K562 (cell line): ENCODE data around the gene HLA-DRB1. TPM values are rescaled to one million over a fixed set of nuclear protein-coding genes. Genes with fewer than 3 reads are reported as not detected.

Experiments
- ATAC-seq: fragments of 200-7000 bp; cut with Tn5 transposase; 3 replicates; pipeline ENCODE4 v1.9.1; 2020; ENCODE audit warnings: moderate library complexity
- BruUV-seq: library from RNA; stranded (reverse); fragments of 400-500 nt; replicated peaks from 2 replicates; lab custom pipeline; 2021; lab: Mats Ljungman, UMichigan
- CTCF ChIA-PET: fragments of 300-600 bp; formaldehyde crosslinking; extraction: SDS; loops from one replicate; lab custom pipeline; 2021; ENCODE audit warnings: low intra/inter-chr PET ratio; lab: Yijun Ruan, JAX
- POLR2A ChIA-PET: fragments of 300-600, 350-650 bp; sonication (Branson Sonifier 250); formaldehyde crosslinking; extraction: SDS; loops from one replicate; lab custom pipeline; 2021; ENCODE audit warnings: antibody characterized with exemption, inconsistent platforms; lab: Yijun Ruan, JAX
- DNase-seq, 4 experiments: peaks; one replicate each; pipeline versions ENCODE4 v3.0.0 to v3.0.0-alpha.2; 2011 to 2018; ENCODE audit warnings: low spot score in 3 of 4, mixed read lengths in 3 of 4; ENCODE audit errors: extremely low read depth in 1 of 4
- FAIRE-seq: peaks from 2 replicates; lab custom pipeline; 2011; peaks lifted over from hg19 to GRCh38; lab: Jason Lieb, UNC
- H2AFZ ChIP-seq: 2 replicates; pipeline ENCODE4 v1.6.0; 2011; ENCODE audit warnings: low read depth, low read length, control low read depth, inconsistent platforms
- H3K27ac ChIP-seq: fragments of 200-600 bp; 3 replicates; pipeline ENCODE4 v1.8.0; 2011; ENCODE audit warnings: low read depth, mild to moderate bottlenecking, control low read depth, inconsistent platforms, low read length, moderate library complexity, mixed read lengths; ENCODE audit errors: extremely low read depth
- H3K27me3 ChIP-seq, 2 experiments: fragments of 300-600 bp in 1 of 2; 2 replicates in 1 of 2; 3 replicates in 1 of 2; pipeline versions ENCODE4 v1.6.0 to v1.8.0; 2011; ENCODE audit warnings: inconsistent platforms in 2 of 2, low read length in 2 of 2, mild to moderate bottlenecking in 1 of 2, mixed read lengths in 1 of 2, moderate library complexity in 1 of 2; ENCODE audit not compliant: control insufficient read depth in 2 of 2, insufficient read depth in 2 of 2
- H3K36me3 ChIP-seq: fragments of 300-600 bp; 3 replicates; pipeline ENCODE4 v1.8.0; 2011; ENCODE audit warnings: mild to moderate bottlenecking, low read length, inconsistent platforms; ENCODE audit not compliant: control insufficient read depth, insufficient read depth
- H3K4me1 ChIP-seq, 2 experiments: fragments of 200-600 bp in 1 of 2; replicated peaks in 1 of 2; 2 replicates in 1 of 2; 3 replicates in 1 of 2; pipeline versions ENCODE4 v1.5.1 to v1.8.0; 2011; ENCODE audit warnings: inconsistent platforms in 2 of 2, low read length in 2 of 2, mild to moderate bottlenecking in 1 of 2, mixed read lengths in 1 of 2, moderate library complexity in 1 of 2; ENCODE audit not compliant: control insufficient read depth in 2 of 2, insufficient read depth in 2 of 2
- H3K4me2 ChIP-seq: 2 replicates; pipeline ENCODE4 v1.6.1; 2011; ENCODE audit warnings: low read length, control low read depth, inconsistent platforms, mixed read lengths; ENCODE audit not compliant: insufficient read depth
- H3K4me3 ChIP-seq: fragments of 200-600 bp; sonication (generic), shearing (Covaris generic); 2 replicates; pipeline ENCODE4 v1.5.1; 2016; ENCODE audit warnings: control low read depth, inconsistent platforms
- H3K79me2 ChIP-seq: fragments of 200-600 bp; 3 replicates; pipeline ENCODE4 v1.8.0; 2011; ENCODE audit warnings: low read length, inconsistent platforms; ENCODE audit not compliant: control insufficient read depth, insufficient read depth
- H3K9ac ChIP-seq, 2 experiments: 2 replicates each; pipeline versions ENCODE4 v1.6.0 to v1.6.1; 2011; ENCODE audit warnings: low read depth in 2 of 2, low read length in 2 of 2, control low read depth in 1 of 2, inconsistent platforms in 1 of 2, mild to moderate bottlenecking in 1 of 2, mixed read lengths in 1 of 2; ENCODE audit not compliant: insufficient read depth in 1 of 2
- H3K9me1 ChIP-seq: one replicate; pipeline ENCODE4 v1.6.0; 2011; ENCODE audit warnings: inconsistent platforms, mild to moderate bottlenecking, low read length, moderate library complexity; ENCODE audit not compliant: control insufficient read depth, insufficient read depth
- H3K9me3 ChIP-seq: replicated peaks from 2 replicates; pipeline ENCODE4 v1.5.1; 2011; ENCODE audit warnings: low read depth, low read length, inconsistent platforms; ENCODE audit not compliant: control insufficient read depth, insufficient read depth
- H4K20me1 ChIP-seq: replicated peaks from 2 replicates; pipeline ENCODE4 v1.6.1; 2011; ENCODE audit warnings: low read length, inconsistent platforms, mixed read lengths; ENCODE audit not compliant: control insufficient read depth, insufficient read depth
- CBX2 ChIP-seq: fragments of 200-600 bp; sonication (generic); IDR thresholded peaks from one replicate; pipeline ENCODE4 v1.6.1; 2012; ENCODE audit warnings: mild to moderate bottlenecking, low read length, inconsistent platforms; ENCODE audit not compliant: insufficient read depth, poor library complexity, severe bottlenecking
- GATA2 ChIP-seq: sonication (generic); formaldehyde crosslinking; IDR thresholded peaks from 2 replicates; pipeline ENCODE4 v1.4.0; 2020; ENCODE audit warnings: mild to moderate bottlenecking, missing genetic modification reagents
- GMEB1 ChIP-seq: fragments of 250-450 bp; sonication (Bioruptor Pico); IDR thresholded peaks from 2 replicates; pipeline ENCODE4 v1.4.0; 2020; ENCODE audit warnings: mild to moderate bottlenecking
- HCFC1 ChIP-seq: IDR thresholded peaks from 2 replicates; pipeline ENCODE4 v1.6.1; 2012; ENCODE audit warnings: low read depth, low read length, improper control_type of control experiment
- MAFG ChIP-seq: fragments of 450-650 bp; conservative IDR thresholded peaks from 2 replicates; pipeline ENCODE4 v1.6.1; 2016; ENCODE audit warnings: missing genetic modification characterization, missing compliant biosample characterization
- MCM2 ChIP-seq: fragments of 450-650 bp; IDR thresholded peaks from 2 replicates; pipeline ENCODE4 v1.6.1; 2017; ENCODE audit warnings: low read depth, mild to moderate bottlenecking
- NR0B1 ChIP-seq: fragments of 450-650 bp; IDR thresholded peaks from one replicate; pipeline ENCODE4 v1.6.1; 2018; ENCODE audit warnings: mild to moderate bottlenecking, moderate library complexity; ENCODE audit not compliant: partially characterized antibody
- NR1H2 ChIP-seq: sonication (generic); formaldehyde crosslinking; IDR thresholded peaks from 2 replicates; pipeline ENCODE4 v1.4.0; 2020; ENCODE audit warnings: mild to moderate bottlenecking, missing genetic modification reagents
- PHF8 ChIP-seq: fragments of 200-600 bp; sonication (generic); IDR thresholded peaks from 2 replicates; pipeline ENCODE4 v1.6.1; 2012; ENCODE audit warnings: mixed run types, mild to moderate bottlenecking, inconsistent platforms, low read length, moderate library complexity, borderline replicate concordance
- PRMT5 ChIP-seq: sonication (generic); formaldehyde crosslinking; IDR thresholded peaks from 2 replicates; pipeline ENCODE4 v1.5.0; 2020; ENCODE audit warnings: missing genetic modification reagents
- SMAD3 ChIP-seq: fragments of 450-650 bp; formaldehyde crosslinking; conservative IDR thresholded peaks from 2 replicates; pipeline ENCODE4 v1.4.0; 2020; ENCODE audit warnings: mild to moderate bottlenecking
- ZBTB26 ChIP-seq: fragments of 450-650 bp; formaldehyde crosslinking; IDR thresholded peaks from 2 replicates; pipeline ENCODE4 v1.4.0; 2022; ENCODE audit warnings: missing genetic modification characterization
- ZFP30 ChIP-seq: fragments of 250-450 bp; sonication (Bioruptor Pico); IDR thresholded peaks from 2 replicates; pipeline ENCODE4 v1.8.0; 2022; ENCODE audit warnings: moderate library complexity, mild to moderate bottlenecking, inconsistent platforms, borderline replicate concordance
- ZNF165 ChIP-seq: fragments of 250-450 bp; sonication (Bioruptor Pico); IDR thresholded peaks from 2 replicates; pipeline ENCODE4 v1.4.0; 2020; ENCODE audit warnings: borderline replicate concordance
- WGBS: fragments of 100-300 bp; shearing (Covaris generic); methylation state at CpG from one replicate; pipeline ENCODE4 v1.1.6; 2016; ENCODE audit warnings: low coverage, mixed read lengths; ENCODE audit not compliant: insufficient coverage; ENCODE audit errors: missing lambda C conversion rate; 5-methylcytosine and 5-hydroxymethylcytosine counted together
- in situ Hi-C: fragments of 300-500 bp; cut with MboI; formaldehyde crosslinking; loops from 4 replicates; pipeline ENCODE4 v1.15.0; 2018; ENCODE audit warnings: inconsistent platforms, mixed read lengths
- intact Hi-C: fragments of 100-400 bp; cut with micrococcal nuclease; formaldehyde crosslinking; loops from 2 replicates; pipeline ENCODE4 v1.14.2; 2022
- polyA plus RNA-seq, 8 experiments: library from polyadenylated mRNA; depleted of rRNA in 4 of 8; stranded (reverse) in 5 of 8; unstranded in 3 of 8; fragments of >200 nt; fragmentation: Nextera tagmentation in 2 of 8; fragmentation: Illumina TruSeq in 1 of 8; extraction: Ambion mirVana in 2 of 8; extraction: Trizol in 1 of 8; gene quantifications; 2 replicates each; pipeline versions ENCODE4 v1.2.1 to v1.2.3, GENCODE V29; 2011 to 2014; ENCODE audit warnings: inconsistent platforms in 1 of 8, missing spikeins in 1 of 8
- total RNA-seq, 7 experiments: library from RNA; depleted of rRNA in 6 of 7; stranded (reverse); fragments of >200 nt in 6 of 7; fragmentation: Illumina TruSeq in 2 of 7; extraction: Trizol in 2 of 7; gene quantifications; 2 replicates each; pipeline versions ENCODE4 v1.2.1 to v1.2.3, GENCODE V29; 2011 to 2021; ENCODE audit warnings: low replicate concordance in 1 of 7
- TF ChIP-seq, protein P1 (sequence below): sonication (generic); formaldehyde crosslinking; IDR thresholded peaks from 2 replicates; pipeline ENCODE4 v1.8.0; 2022; ENCODE audit warnings: mild to moderate bottlenecking, low read depth, missing genetic modification reagents

HLA-DRB1 gene
- total and polyA plus RNA-seq, 9 of the 15 experiments (the other 6 are each of a cell fraction or from before 2014, with no cell fraction given), result 0.06 to 0.78 (median 0.06) TPM; not detected in 6

GRCh38 chr6:32637883-32638282 is 48.2 kb upstream of the HLA-DRB1 start (continued):
- no peak for TF ChIP-seq CBX2
- TF ChIP-seq NR0B1, result no peak
- TF ChIP-seq HCFC1, result no peak

DNA sequence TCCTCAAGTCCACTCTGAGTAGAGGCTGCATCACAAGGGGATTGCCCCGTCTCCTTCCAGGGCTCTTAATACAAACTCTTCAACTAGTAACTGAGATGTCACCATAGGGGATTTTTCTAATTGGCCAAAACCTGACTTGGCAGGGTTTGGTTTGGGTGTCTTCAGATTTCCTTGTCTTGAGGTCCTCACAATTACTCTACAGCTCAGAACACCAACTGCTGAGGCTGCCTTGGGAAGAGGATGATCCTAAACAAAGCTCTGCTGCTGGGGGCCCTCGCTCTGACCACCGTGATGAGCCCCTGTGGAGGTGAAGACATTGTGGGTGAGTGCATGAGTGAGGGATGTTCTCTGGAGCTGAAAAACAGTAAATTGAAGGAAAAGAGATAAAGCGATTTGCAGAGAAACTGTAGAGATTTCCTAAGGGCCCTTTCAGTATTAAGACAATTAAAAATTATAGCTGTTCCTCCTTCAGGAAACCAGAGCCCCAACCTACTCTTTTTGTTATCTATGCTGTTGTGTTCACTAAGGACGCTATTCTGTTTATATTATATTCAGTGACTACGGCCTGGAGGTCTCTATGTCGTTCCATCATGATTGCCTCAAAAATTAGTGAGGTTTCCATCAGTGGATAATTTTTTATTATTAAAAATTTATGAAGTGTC is 47.7 kb upstream of the HLA-DRB1 start, which contains the start of gene HLA-DQA1:
Gene HLA-DQA1, plus strand, starts transcription at position 188 of the 662 bp plus-strand sequence. Its CDS starts 53 bp downstream, at position 241.
- Histone ChIP-seq H3K79me2 (no peaks in the 10 kb centered on the region), H3K9ac (no peak within 1 kb of the TSS), H3K9me1 (no peaks in the 10 kb centered on the region), H3K9me3 (no peaks in the 10 kb centered on the region), H3K4me1 (no peaks in the 10 kb centered on the region), H4K20me1 (no peaks in the 10 kb centered on the region), H2AFZ (no peak within 1 kb of the TSS), H3K36me3 (no peaks in the 10 kb centered on the region), H3K4me3 (no peak within 1 kb of the TSS), H3K27ac (no peak within 1 kb of the TSS), H3K27me3 (no peaks in the 10 kb centered on the region), H3K4me2 (no peak within 1 kb of the TSS)
- no TSS peak for BruUV-seq
- CTCF ChIA-PET, result no interaction called here
- DNase-seq (no peak), FAIRE-seq (no peak), ATAC-seq (no peak)
- POLR2A ChIA-PET, result no interaction called here
- in situ Hi-C loops (loop anchor here (5.0 kb wide), 1 partner anchor 105 kb away; the partner anchor contains the start of gene HLA-DQA2), intact Hi-C loops (no loop called here)
- WGBS, result 0% methylated on average over 7 of the region's 7 CpGs
- TF ChIP-seq, protein P1, sequence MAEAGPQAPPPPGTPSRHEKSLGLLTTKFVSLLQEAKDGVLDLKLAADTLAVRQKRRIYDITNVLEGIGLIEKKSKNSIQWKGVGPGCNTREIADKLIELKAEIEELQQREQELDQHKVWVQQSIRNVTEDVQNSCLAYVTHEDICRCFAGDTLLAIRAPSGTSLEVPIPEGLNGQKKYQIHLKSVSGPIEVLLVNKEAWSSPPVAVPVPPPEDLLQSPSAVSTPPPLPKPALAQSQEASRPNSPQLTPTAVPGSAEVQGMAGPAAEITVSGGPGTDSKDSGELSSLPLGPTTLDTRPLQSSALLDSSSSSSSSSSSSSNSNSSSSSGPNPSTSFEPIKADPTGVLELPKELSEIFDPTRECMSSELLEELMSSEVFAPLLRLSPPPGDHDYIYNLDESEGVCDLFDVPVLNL (CRISPR knock-in tag), result no peak
- TF ChIP-seq NR1H2 (CRISPR knock-in tag), result no peak
- no peak for TF ChIP-seq ZBTB26 (CRISPR knock-in tag)
- TF ChIP-seq PHF8, result no peak
- no peak for TF ChIP-seq PRMT5
- no peak for TF ChIP-seq GATA2 (CRISPR knock-in tag)
- TF ChIP-seq ZNF165 (CRISPR knock-in tag), result no peak
- TF ChIP-seq MAFG, result no peak
- TF ChIP-seq SMAD3, result no peak
- no peak for TF ChIP-seq ZFP30 (CRISPR knock-in tag)
- TF ChIP-seq MCM2, result no peak
- no peak for TF ChIP-seq GMEB1 (CRISPR knock-in tag)
